HEK293 (cell line): ENCODE data around the gene EEF1A2.

Experiments used
- CTCF ChIA-PET: fragments of 350-600 bp; formaldehyde crosslinking; extraction: SDS; loops from one replicate; lab custom pipeline; 2021; ENCODE audit warnings: antibody characterized with exemption; lab: Yijun Ruan, JAX
- POLR2A ChIA-PET: fragments of 300-600 bp; formaldehyde crosslinking; extraction: SDS; loops from one replicate; lab custom pipeline; 2020; ENCODE audit warnings: antibody characterized with exemption, inconsistent platforms; lab: Yijun Ruan, JAX
- H3K27ac ChIP-seq: fragments of 200-500 bp; sonication (Bioruptor generic); 2 replicates; pipeline ENCODE4 v1.5.1; 2014; ENCODE audit warnings: low read depth, low read length, control low read depth, inconsistent platforms; ENCODE audit errors: extremely low read depth
- H3K36me3 ChIP-seq, 2 experiments: fragments of 200-500 bp in 1 of 2; sonication (Bioruptor generic) in 1 of 2; 1 replicate in 1 of 2; 2 replicates in 1 of 2; pipeline ENCODE4 v1.5.1; 2014 to 2017; ENCODE audit warnings: inconsistent platforms in 2 of 2, low read length in 2 of 2; ENCODE audit not compliant: control insufficient read depth in 2 of 2, insufficient read depth in 1 of 2
- H3K4me1 ChIP-seq: fragments of 200-500 bp; sonication (Bioruptor generic); 2 replicates; pipeline ENCODE4 v1.5.1; 2014; ENCODE audit warnings: mild to moderate bottlenecking, low read length, inconsistent platforms; ENCODE audit not compliant: control insufficient read depth, insufficient read depth
- H3K4me3 ChIP-seq: 2 replicates; pipeline ENCODE4 v1.5.1; 2011; ENCODE audit warnings: low read depth, mild to moderate bottlenecking, control low read depth, low read length, moderate library complexity
- H3K9me3 ChIP-seq: fragments of 200-500 bp; sonication (Bioruptor generic); 2 replicates; pipeline ENCODE4 v1.5.1; 2014; ENCODE audit warnings: low read depth, low read length, inconsistent platforms; ENCODE audit not compliant: control insufficient read depth, insufficient read depth
- BCL11A ChIP-seq: fragments of 450-650 bp; formaldehyde crosslinking; IDR thresholded peaks from 2 replicates; pipeline ENCODE4 v1.5.1; 2016; ENCODE audit warnings: low read depth, missing biosample characterization, missing genetic modification characterization
- GLIS2 ChIP-seq: fragments of 450-650 bp; formaldehyde crosslinking; IDR thresholded peaks from 2 replicates; pipeline ENCODE4 v1.5.1; 2016; ENCODE audit warnings: missing biosample characterization, missing genetic modification characterization
- HOXA7 ChIP-seq: sonication (generic); formaldehyde crosslinking; IDR thresholded peaks from 2 replicates; pipeline ENCODE4 v1.8.1; 2022; ENCODE audit warnings: missing genetic modification reagents, borderline replicate concordance
- KLF16 ChIP-seq: fragments of 450-650 bp; formaldehyde crosslinking; IDR thresholded peaks from 2 replicates; pipeline ENCODE4 v1.5.1; 2017; ENCODE audit warnings: missing biosample characterization, missing genetic modification characterization
- KLF7 ChIP-seq: fragments of 450-650 bp; formaldehyde crosslinking; IDR thresholded peaks from 2 replicates; pipeline ENCODE4 v1.5.1; 2016; ENCODE audit warnings: missing biosample characterization, missing genetic modification characterization, borderline replicate concordance
- MZF1 ChIP-seq: fragments of 450-650 bp; formaldehyde crosslinking; IDR thresholded peaks from 2 replicates; pipeline ENCODE4 v1.5.1; 2017; ENCODE audit warnings: missing biosample characterization, missing genetic modification characterization, borderline replicate concordance
- SCRT1 ChIP-seq: fragments of 450-650 bp; formaldehyde crosslinking; IDR thresholded peaks from 2 replicates; pipeline ENCODE4 v1.5.1; 2016; ENCODE audit warnings: missing biosample characterization, missing genetic modification characterization, borderline replicate concordance
- ZFP69B ChIP-seq: fragments of 450-650 bp; formaldehyde crosslinking; IDR thresholded peaks from 2 replicates; pipeline ENCODE4 v1.5.1; 2016; ENCODE audit warnings: missing biosample characterization, missing genetic modification characterization
- ZIC2 ChIP-seq: fragments of 450-650 bp; formaldehyde crosslinking; IDR thresholded peaks from 2 replicates; pipeline ENCODE4 v1.5.1; 2016; ENCODE audit warnings: missing biosample characterization, missing genetic modification characterization
- ZNF155 ChIP-seq: fragments of 450-650 bp; formaldehyde crosslinking; IDR thresholded peaks from 2 replicates; pipeline ENCODE4 v1.5.1; 2016; ENCODE audit warnings: missing biosample characterization, missing genetic modification characterization
- ZNF221 ChIP-seq: fragments of 450-650 bp; formaldehyde crosslinking; IDR thresholded peaks from 2 replicates; pipeline ENCODE4 v1.5.1; 2017; ENCODE audit warnings: missing biosample characterization, missing genetic modification characterization, borderline replicate concordance
- ZNF548 ChIP-seq: fragments of 450-650 bp; formaldehyde crosslinking; IDR thresholded peaks from 2 replicates; pipeline ENCODE4 v1.5.1; 2016; ENCODE audit warnings: missing biosample characterization, missing genetic modification characterization
- ZNF549 ChIP-seq: fragments of 450-650 bp; IDR thresholded peaks from 2 replicates; pipeline ENCODE4 v1.5.1; 2018; ENCODE audit warnings: missing biosample characterization, missing genetic modification characterization, mild to moderate bottlenecking, inconsistent platforms, moderate library complexity
- ZNF555 ChIP-seq: fragments of 450-650 bp; formaldehyde crosslinking; conservative IDR thresholded peaks from 2 replicates; pipeline ENCODE4 v1.5.1; 2017; ENCODE audit warnings: missing biosample characterization, mild to moderate bottlenecking, missing genetic modification characterization, inconsistent platforms
- ZNF776 ChIP-seq: fragments of 450-650 bp; formaldehyde crosslinking; IDR thresholded peaks from 2 replicates; pipeline ENCODE4 v1.5.0; 2017; ENCODE audit warnings: missing biosample characterization, missing genetic modification characterization, borderline replicate concordance
- TF ChIP-seq, protein P1 (sequence below): fragments of 450-650 bp; formaldehyde crosslinking; IDR thresholded peaks from 2 replicates; pipeline ENCODE4 v1.5.1; 2016; ENCODE audit warnings: missing biosample characterization, missing genetic modification characterization
- TF ChIP-seq, protein P2 (sequence below): fragments of 450-650 bp; formaldehyde crosslinking; IDR thresholded peaks from 2 replicates; pipeline ENCODE4 v1.5.1; 2016; ENCODE audit warnings: missing biosample characterization, missing genetic modification characterization

EEF1A2 gene

DNA sequence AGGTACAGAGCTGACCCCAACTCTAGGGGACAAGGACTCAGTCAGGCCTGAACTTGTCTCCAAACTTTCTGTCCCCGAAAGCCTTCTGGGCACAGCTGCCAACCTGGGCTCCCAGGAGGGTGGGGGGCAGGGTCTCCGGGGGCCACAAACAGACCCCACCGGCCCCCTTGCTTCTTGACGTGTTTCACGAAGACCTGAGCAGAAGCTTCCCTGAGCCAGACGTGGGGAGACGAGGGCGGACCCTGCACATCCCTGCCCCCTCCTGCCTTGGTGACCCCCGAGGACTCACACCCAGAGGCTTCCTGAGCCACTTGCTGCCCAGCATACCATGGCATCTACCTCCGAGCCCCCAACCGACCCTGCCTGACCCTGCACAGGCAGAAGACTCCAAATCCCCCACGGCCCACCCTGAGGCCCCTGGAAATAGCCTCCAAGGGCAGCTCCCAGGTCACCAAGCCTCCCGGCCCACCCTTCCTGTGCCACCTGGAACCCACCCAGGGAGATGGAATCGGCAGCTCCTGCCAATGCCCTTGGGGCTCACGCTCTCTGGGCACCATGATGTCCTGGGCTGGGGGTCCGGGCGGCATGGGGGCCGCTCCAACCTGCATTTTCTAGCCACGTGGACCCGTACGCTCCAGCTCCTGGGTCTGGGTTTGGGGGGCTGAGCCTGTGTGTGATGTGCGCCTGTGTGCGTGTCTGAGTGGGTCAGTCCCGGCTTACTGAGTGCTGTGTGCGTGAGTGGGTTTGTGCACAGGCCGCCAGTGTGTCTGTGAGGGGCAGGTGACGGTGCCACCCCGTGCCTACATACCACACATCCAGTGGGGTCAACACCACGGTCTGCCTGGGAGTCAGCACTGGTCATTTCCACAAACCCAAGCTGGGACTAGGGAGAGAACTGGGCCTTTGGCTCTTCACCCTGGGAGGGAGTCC, 40.8 kb upstream of the EEF1A2 start:
- ChIA-PET POLR2A (interaction anchor here (0.6 to 3.2 kb wide), 2 partner anchors 34 to 424 kb away, joined by 3 to 12 read pairs; partner anchors contain the start of gene HELZ2), CTCF (interaction anchor here (0.7 to 1.3 kb wide), 5 partner anchors 43 to 581 kb away, joined by 3 to 4 read pairs (median 3); partner anchors contain the start of gene LKAAEAR1)
- Histone ChIP-seq H3K9me3 (no peaks in the 10 kb centered on the region), H3K27ac (no peak overlapping the region), H3K4me1 (no peaks in the 10 kb centered on the region), H3K36me3 (no peaks in the 10 kb centered on the region), H3K4me3 (no peak overlapping the region)
- TF ChIP-seq ZIC2 (tag by site-specific recombination) (0 out of 2 replicates have a peak, but pooled peaks have one; percentile 0), ZNF555 (no peak), ZNF221 (no peak)
- TF ChIP-seq, protein P1, sequence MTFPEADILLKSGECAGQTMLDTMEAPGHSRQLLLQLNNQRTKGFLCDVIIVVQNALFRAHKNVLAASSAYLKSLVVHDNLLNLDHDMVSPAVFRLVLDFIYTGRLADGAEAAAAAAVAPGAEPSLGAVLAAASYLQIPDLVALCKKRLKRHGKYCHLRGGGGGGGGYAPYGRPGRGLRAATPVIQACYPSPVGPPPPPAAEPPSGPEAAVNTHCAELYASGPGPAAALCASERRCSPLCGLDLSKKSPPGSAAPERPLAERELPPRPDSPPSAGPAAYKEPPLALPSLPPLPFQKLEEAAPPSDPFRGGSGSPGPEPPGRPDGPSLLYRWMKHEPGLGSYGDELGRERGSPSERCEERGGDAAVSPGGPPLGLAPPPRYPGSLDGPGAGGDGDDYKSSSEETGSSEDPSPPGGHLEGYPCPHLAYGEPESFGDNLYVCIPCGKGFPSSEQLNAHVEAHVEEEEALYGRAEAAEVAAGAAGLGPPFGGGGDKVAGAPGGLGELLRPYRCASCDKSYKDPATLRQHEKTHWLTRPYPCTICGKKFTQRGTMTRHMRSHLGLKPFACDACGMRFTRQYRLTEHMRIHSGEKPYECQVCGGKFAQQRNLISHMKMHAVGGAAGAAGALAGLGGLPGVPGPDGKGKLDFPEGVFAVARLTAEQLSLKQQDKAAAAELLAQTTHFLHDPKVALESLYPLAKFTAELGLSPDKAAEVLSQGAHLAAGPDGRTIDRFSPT: 0 out of 2 replicates have a peak, but pooled peaks have one; percentile 8

DNA sequence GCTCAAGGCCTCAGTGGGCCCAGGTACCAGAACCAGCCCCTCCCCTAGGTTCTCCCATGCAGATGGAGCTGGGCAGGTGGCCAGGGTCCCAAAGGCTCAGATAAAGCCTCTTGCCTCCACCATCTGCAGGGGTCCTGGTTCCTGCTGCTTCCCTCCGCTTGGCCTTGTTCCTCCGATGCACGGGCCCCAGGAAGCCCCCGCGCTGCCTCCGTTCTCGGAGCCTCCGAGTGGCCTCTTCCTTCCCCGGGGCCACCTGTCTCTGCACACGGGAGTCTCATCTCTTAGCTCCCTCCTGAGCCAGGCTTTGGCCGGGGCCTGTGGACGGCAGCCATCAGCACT, 40.2 kb upstream of the EEF1A2 start:
- Histone ChIP-seq H3K4me3 (no peak overlapping the region), H3K27ac (no peak overlapping the region), H3K4me1 (no peaks in the 10 kb centered on the region), H3K36me3 (no peaks in the 10 kb centered on the region), H3K9me3 (no peaks in the 10 kb centered on the region)
- CTCF ChIA-PET: interaction anchor here (0.7 to 2.1 kb wide), 9 partner anchors 16 to 582 kb away, joined by 3 to 7 read pairs (median 4); no protein-coding TSS in a partner anchor
- TF ChIP-seq ZNF776: no peak
- no peak for TF ChIP-seq ZNF548 (tag by site-specific recombination)
- peak; percentile 27 for TF ChIP-seq ZIC2 (tag by site-specific recombination)
- 0 out of 2 replicates have a peak, but pooled peaks have one; percentile 4 for TF ChIP-seq GLIS2
- no peak for TF ChIP-seq KLF16 (tag by site-specific recombination)
- TF ChIP-seq HOXA7 (CRISPR knock-in tag): no peak
- no peak for TF ChIP-seq ZFP69B
- TF ChIP-seq BCL11A (tag by site-specific recombination): no peak
- TF ChIP-seq ZNF549 (tag by site-specific recombination): no peak
- POLR2A ChIA-PET: interaction anchor here (0.6 to 3.2 kb wide), 3 partner anchors 35 to 425 kb away, joined by 3 to 12 read pairs (median 5); partner anchors contain the start of gene HELZ2

DNA sequence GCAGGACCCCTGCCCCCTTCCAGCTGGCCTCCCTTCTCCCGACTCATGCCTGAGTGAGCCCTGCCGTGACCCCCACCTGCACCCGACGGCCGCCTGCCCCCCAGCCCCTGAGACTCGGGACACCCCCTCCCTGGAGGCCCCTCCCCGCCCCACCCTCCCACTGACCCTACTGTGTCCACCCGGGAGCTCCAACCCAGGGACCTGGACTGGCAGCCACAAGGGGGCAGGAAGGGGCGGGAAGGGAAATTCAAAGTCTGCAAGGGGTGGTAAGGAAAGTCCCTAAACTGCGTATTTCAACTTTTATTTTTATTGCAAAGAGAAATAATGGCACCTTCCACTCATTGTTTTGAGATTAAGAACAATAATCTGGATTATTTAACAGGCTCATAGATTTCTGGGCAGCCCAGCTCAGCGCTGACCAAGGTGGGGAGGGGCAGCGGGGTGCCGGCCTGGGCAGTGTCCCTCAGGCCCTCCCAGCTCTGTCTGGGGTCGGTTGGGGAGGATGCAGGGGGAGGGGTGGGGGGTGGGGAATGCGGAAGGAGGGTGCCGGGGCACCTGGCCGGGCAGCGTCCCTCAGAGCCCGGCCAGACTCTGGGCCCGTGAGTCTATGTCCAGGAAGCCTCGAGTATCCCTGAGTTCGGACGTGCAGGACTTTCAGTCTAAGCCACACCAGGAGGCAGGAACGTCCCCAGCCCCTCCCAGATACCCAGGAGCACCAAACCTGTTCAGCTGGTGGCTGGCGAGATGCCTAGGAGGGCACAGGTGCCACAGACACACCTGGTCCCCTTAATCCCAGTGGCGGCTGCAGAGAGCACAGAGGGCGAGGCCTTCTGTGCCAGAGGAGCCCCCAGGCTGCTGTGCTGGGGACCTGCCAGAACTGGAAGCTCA, 39.6 kb upstream of the EEF1A2 start:
- H3K27ac ChIP-seq: no peak overlapping the region
- H3K36me3 ChIP-seq: no peaks in the 10 kb centered on the region
- no peaks in the 10 kb centered on the region for H3K9me3 ChIP-seq
- POLR2A ChIA-PET: interaction anchor here (0.6 to 3.2 kb wide), 8 partner anchors 17 to 583 kb away, joined by 3 to 12 read pairs (median 4); partner anchors contain the start of gene HELZ2
- peak overlapping the region; percentile 23 for H3K4me3 ChIP-seq
- H3K4me1 ChIP-seq: no peaks in the 10 kb centered on the region
- CTCF ChIA-PET: interaction anchor here (0.5 to 2.5 kb wide), 21 partner anchors 8 to 582 kb away, joined by 3 to 9 read pairs (median 4); partner anchors contain the start of genes PRPF6 and SAMD10
- no peak for TF ChIP-seq ZNF155 (tag by site-specific recombination)
- TF ChIP-seq, protein P1: 0 out of 2 replicates have a peak, but pooled peaks have one; percentile 39
- 0 out of 2 replicates have a peak, but pooled peaks have one; percentile 42 for TF ChIP-seq ZIC2 (tag by site-specific recombination)
- TF ChIP-seq KLF7 (tag by site-specific recombination): peak; percentile 3; the same call in 1 of the 2 replicates
- TF ChIP-seq MZF1 (tag by site-specific recombination): no peak
- TF ChIP-seq, protein P2, sequence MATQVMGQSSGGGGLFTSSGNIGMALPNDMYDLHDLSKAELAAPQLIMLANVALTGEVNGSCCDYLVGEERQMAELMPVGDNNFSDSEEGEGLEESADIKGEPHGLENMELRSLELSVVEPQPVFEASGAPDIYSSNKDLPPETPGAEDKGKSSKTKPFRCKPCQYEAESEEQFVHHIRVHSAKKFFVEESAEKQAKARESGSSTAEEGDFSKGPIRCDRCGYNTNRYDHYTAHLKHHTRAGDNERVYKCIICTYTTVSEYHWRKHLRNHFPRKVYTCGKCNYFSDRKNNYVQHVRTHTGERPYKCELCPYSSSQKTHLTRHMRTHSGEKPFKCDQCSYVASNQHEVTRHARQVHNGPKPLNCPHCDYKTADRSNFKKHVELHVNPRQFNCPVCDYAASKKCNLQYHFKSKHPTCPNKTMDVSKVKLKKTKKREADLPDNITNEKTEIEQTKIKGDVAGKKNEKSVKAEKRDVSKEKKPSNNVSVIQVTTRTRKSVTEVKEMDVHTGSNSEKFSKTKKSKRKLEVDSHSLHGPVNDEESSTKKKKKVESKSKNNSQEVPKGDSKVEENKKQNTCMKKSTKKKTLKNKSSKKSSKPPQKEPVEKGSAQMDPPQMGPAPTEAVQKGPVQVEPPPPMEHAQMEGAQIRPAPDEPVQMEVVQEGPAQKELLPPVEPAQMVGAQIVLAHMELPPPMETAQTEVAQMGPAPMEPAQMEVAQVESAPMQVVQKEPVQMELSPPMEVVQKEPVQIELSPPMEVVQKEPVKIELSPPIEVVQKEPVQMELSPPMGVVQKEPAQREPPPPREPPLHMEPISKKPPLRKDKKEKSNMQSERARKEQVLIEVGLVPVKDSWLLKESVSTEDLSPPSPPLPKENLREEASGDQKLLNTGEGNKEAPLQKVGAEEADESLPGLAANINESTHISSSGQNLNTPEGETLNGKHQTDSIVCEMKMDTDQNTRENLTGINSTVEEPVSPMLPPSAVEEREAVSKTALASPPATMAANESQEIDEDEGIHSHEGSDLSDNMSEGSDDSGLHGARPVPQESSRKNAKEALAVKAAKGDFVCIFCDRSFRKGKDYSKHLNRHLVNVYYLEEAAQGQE (tag by site-specific recombination): 0 out of 2 replicates have a peak, but pooled peaks have one; percentile 4
- no peak for TF ChIP-seq SCRT1 (tag by site-specific recombination)
